GM21360 (cell line): ENCODE measurements around the gene SIL1.
"Not testable (repeated sequence)": the region's sequence is repeated elsewhere in the genome, so short reads cannot be mapped to it uniquely, and the experiment has no call there.

Source experiments
- ATAC-seq: cut with Tn5 transposase; IDR thresholded peaks from one replicate; pipeline ENCODE4 v1.9.1; 2021; ENCODE audit warnings: mild to moderate bottlenecking, moderate library complexity; ENCODE audit not compliant: unreplicated experiment

Gene SIL1

GRCh38 chr5:139113892-139114291 is 84.3 kb downstream of the SIL1 start:
- ATAC-seq = no peak

- ATAC-seq = not testable (repeated sequence)
Observed at GRCh38 chr5:139112362-139112761, 85.8 kb downstream of the SIL1 start.

GRCh38 chr5:139110526-139111168 is 87.5 kb downstream of the SIL1 start:
- no peak for ATAC-seq

GRCh38 chr5:139108063-139108824 is 89.9 kb downstream of the SIL1 start:
- no peak for ATAC-seq

- no peak for ATAC-seq
Observed at GRCh38 chr5:139105621-139106071, 92.5 kb downstream of the SIL1 start.

GRCh38 chr5:139104577-139105276 is 93.4 kb downstream of the SIL1 start:
- no peak for ATAC-seq

- ATAC-seq = no peak
Observed at GRCh38 chr5:139103762-139104161, 94.4 kb downstream of the SIL1 start.

GRCh38 chr5:139100825-139101224 is 97.3 kb downstream of the SIL1 start:
- no peak for ATAC-seq

GRCh38 chr5:139094154-139095131 is 103.7 kb downstream of the SIL1 start:
- ATAC-seq = peak; percentile 83

- ATAC-seq = no peak
Observed at GRCh38 chr5:139092741-139093343, 105.3 kb downstream of the SIL1 start.

GRCh38 chr5:139091439-139092156 is 106.6 kb downstream of the SIL1 start:
- ATAC-seq = no peak

- no peak for ATAC-seq
Observed at GRCh38 chr5:139090581-139090980, 107.6 kb downstream of the SIL1 start.

GRCh38 chr5:139088024-139088423 is 110.1 kb downstream of the SIL1 start:
- no peak for ATAC-seq

- no peak for ATAC-seq
Observed at GRCh38 chr5:139082813-139083498, 115.2 kb downstream of the SIL1 start.

- ATAC-seq = no peak
Observed at GRCh38 chr5:139079991-139080610, 118.1 kb downstream of the SIL1 start.

GRCh38 chr5:139079225-139079990 is 118.8 kb downstream of the SIL1 start:
- no peak for ATAC-seq

GRCh38 chr5:139078345-139078744 is 119.8 kb downstream of the SIL1 start:
- ATAC-seq = no peak

- no peak for ATAC-seq
Observed at GRCh38 chr5:139077899-139078298, 120.3 kb downstream of the SIL1 start.
